GM23338 (cell line): ENCODE data around the gene AKAP8L. TPM values are rescaled to one million over a fixed set of nuclear protein-coding genes. Genes with fewer than 3 reads are reported as not detected.

Source experiments
- ATAC-seq: fragments of 200-7000 bp; cut with Tn5 transposase; 3 replicates; pipeline ENCODE4 v1.9.1; 2020
- DNase-seq: peaks from one replicate; pipeline ENCODE4 v3.0.0-alpha.2; 2015; ENCODE audit warnings: low spot score
- H2AFZ ChIP-seq: fragments of 200-600 bp; sonication (generic); 2 replicates; pipeline ENCODE4 v1.8.0; 2016; ENCODE audit warnings: antibody characterized with exemption, mild to moderate bottlenecking, moderate library complexity
- H3F3A ChIP-seq: fragments of 200-600 bp; sonication (generic); replicated peaks from 2 replicates; pipeline ENCODE4 v1.8.0; 2017; ENCODE audit warnings: antibody characterized with exemption, mixed run types, low read depth
- H3K27ac ChIP-seq: fragments of 200-600 bp; sonication (generic); 2 replicates; pipeline ENCODE4 v1.6.1; 2016; ENCODE audit warnings: low read depth
- H3K27me3 ChIP-seq: fragments of 200-600 bp; sonication (generic); 2 replicates; pipeline ENCODE4 v1.8.0; 2016; ENCODE audit warnings: mild to moderate bottlenecking, mixed run types, moderate library complexity; ENCODE audit not compliant: insufficient read depth
- H3K36me3 ChIP-seq: fragments of 200-600 bp; sonication (generic); 2 replicates; pipeline ENCODE4 v1.8.0; 2016; ENCODE audit warnings: mild to moderate bottlenecking; ENCODE audit not compliant: insufficient read depth
- H3K4me1 ChIP-seq: fragments of 200-600 bp; sonication (generic); 2 replicates; pipeline ENCODE4 v1.8.0; 2016; ENCODE audit warnings: mild to moderate bottlenecking, moderate library complexity; ENCODE audit not compliant: insufficient read depth
- H3K4me2 ChIP-seq: fragments of 200-600 bp; sonication (generic); 2 replicates; pipeline ENCODE4 v1.7.1; 2017; ENCODE audit warnings: mixed run types
- H3K4me3 ChIP-seq: fragments of 200-600 bp; sonication (generic); 2 replicates; pipeline ENCODE4 v1.6.1; 2016; ENCODE audit warnings: mixed run types
- H3K79me2 ChIP-seq: fragments of 200-600 bp; sonication (generic); replicated peaks from 2 replicates; pipeline ENCODE4 v1.8.0; 2017; ENCODE audit warnings: mild to moderate bottlenecking; ENCODE audit not compliant: insufficient read depth
- H3K9me2 ChIP-seq: fragments of 200-600 bp; sonication (generic); 2 replicates; pipeline ENCODE4 v1.8.0; 2017; ENCODE audit not compliant: insufficient read depth
- H4K20me1 ChIP-seq: fragments of 200-600 bp; sonication (generic); replicated peaks from 2 replicates; pipeline ENCODE4 v1.8.0; 2017; ENCODE audit warnings: mild to moderate bottlenecking; ENCODE audit not compliant: insufficient read depth
- H3K27ac Mint-ChIP-seq: 2 replicates; pipeline ENCODE4 v1.8.0; 2020; ENCODE audit warnings: inconsistent platforms, mild to moderate bottlenecking, moderate library complexity, mixed read lengths
- H3K27me3 Mint-ChIP-seq: 3 replicates; pipeline ENCODE4 v1.8.0; 2022; ENCODE audit warnings: low read depth, mild to moderate bottlenecking, moderate library complexity, mixed read lengths, inconsistent platforms; ENCODE audit not compliant: insufficient read depth, poor library complexity
- H3K36me3 Mint-ChIP-seq: 3 replicates; pipeline ENCODE4 v1.8.0; 2021; ENCODE audit warnings: low read depth, mild to moderate bottlenecking, inconsistent platforms, moderate library complexity, mixed read lengths
- H3K4me1 Mint-ChIP-seq: 3 replicates; pipeline ENCODE4 v1.8.0; 2020; ENCODE audit warnings: mild to moderate bottlenecking, inconsistent platforms, mixed read lengths
- H3K4me3 Mint-ChIP-seq: 3 replicates; pipeline ENCODE4 v1.8.0; 2021; ENCODE audit warnings: moderate library complexity, mild to moderate bottlenecking, inconsistent platforms, mixed read lengths
- H3K9me3 Mint-ChIP-seq: 3 replicates; pipeline ENCODE4 v1.8.0; 2020; ENCODE audit warnings: moderate library complexity, mild to moderate bottlenecking, inconsistent platforms, mixed read lengths
- CREB1 ChIP-seq: fragments of 250-450 bp; sonication (Bioruptor Pico); IDR thresholded peaks from 2 replicates; pipeline ENCODE4 v1.5.0; 2020; ENCODE audit warnings: low read depth, mild to moderate bottlenecking, moderate library complexity
- EZH2 ChIP-seq: fragments of 200-600 bp; sonication (generic); IDR thresholded peaks from one replicate; pipeline ENCODE4 v1.8.0; 2017; ENCODE audit warnings: antibody characterized with exemption, mild to moderate bottlenecking, low read depth; ENCODE audit not compliant: unreplicated experiment
- EZH2phosphoT487 ChIP-seq: fragments of 200-600 bp; sonication (generic); IDR thresholded peaks from one replicate; pipeline ENCODE4 v1.8.1; 2018; ENCODE audit warnings: antibody characterized with exemption; ENCODE audit not compliant: unreplicated experiment
- JUNB ChIP-seq: IDR thresholded peaks from one replicate; pipeline ENCODE4 v1.6.1; 2016; ENCODE audit warnings: antibody characterized with exemption; ENCODE audit not compliant: unreplicated experiment
- POLR2AphosphoS5 ChIP-seq: IDR thresholded peaks from 2 replicates; pipeline ENCODE4 v1.6.1; 2016; ENCODE audit warnings: antibody characterized with exemption, low read depth
- ZNF114 ChIP-seq: fragments of 250-450 bp; sonication (Bioruptor Pico); IDR thresholded peaks from 2 replicates; pipeline ENCODE4 v1.5.0; 2020; ENCODE audit warnings: mild to moderate bottlenecking, moderate library complexity
- ZNF331 ChIP-seq: fragments of 250-450 bp; sonication (Bioruptor Pico); IDR thresholded peaks from 2 replicates; pipeline ENCODE4 v1.5.0; 2020; ENCODE audit warnings: low read depth, mild to moderate bottlenecking, moderate library complexity
- polyA plus RNA-seq: library from polyadenylated mRNA; unstranded; fragments of >200 nt; fragmentation: Nextera tagmentation; extraction: Ambion mirVana; gene quantifications from 2 replicates; pipeline ENCODE4 v1.2.1, GENCODE V29; 2016
- total RNA-seq: library from RNA; depleted of rRNA; stranded (reverse); fragments of >200 nt; shearing (Covaris generic); gene quantifications from 2 replicates; pipeline ENCODE4 v1.2.3, GENCODE V29; 2014
- TF ChIP-seq, protein P1 (sequence below), 2 experiments: fragments of 200-600 bp in 1 of 2; sonication (generic) in 1 of 2; conservative IDR thresholded peaks; 2 replicates each; pipeline versions ENCODE4 v1.5.1 to v1.6.1; 2016 to 2017; ENCODE audit warnings: antibody characterized with exemption in 2 of 2, low read depth in 2 of 2, mild to moderate bottlenecking in 2 of 2, moderate library complexity in 1 of 2
- TF ChIP-seq, protein P2 (sequence below): IDR thresholded peaks from one replicate; pipeline ENCODE4 v1.6.1; 2018; ENCODE audit warnings: antibody characterized with exemption; ENCODE audit not compliant: unreplicated experiment

Gene AKAP8L
- total and polyA plus RNA-seq, 2 experiments from 2014 or later, result 78.8 to 165 TPM

DNA sequence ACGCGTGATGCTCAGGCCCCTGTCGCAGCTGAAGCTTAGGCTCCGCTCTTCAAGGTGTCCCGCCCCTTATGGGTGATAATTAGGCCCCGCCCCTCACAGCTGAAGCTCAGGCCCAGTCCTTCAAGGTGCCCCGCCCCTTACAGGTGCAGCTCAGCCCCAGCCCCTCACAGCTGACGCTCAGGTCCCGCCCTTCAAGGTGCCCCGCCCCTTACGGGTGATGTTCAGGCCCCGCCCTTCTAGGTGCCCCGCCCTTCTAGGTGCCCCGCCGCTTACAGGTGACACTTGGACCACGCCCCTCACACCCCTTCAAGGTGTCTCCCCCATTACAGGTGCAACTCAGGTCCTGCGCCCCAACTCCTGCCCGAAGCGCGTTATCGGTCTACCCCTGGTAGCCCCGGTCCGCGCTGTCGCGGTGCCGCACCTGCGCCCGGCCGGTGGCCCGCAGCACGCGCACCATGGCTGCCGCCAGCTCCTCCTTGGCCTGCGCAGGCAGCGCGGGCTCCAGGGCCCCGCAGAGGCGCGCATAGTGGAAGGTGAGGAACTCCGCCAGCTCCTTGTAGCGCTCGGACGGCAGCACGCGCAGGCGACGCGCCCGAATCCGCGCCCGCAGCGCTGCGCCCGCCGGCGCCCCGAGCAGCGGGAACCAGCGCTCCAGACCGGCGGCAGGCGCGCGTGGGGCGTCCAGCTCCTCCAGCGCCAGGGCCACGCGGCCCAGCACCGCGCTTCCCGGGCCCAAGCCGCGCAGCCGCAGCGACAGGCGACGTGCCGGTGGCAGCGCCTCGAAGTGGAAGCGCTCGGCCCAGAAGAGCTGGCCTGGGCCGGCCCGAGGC lies 38.3 kb upstream of the AKAP8L start (continued):
- no peak for TF ChIP-seq EZH2phosphoT487
- TF ChIP-seq, protein P1, sequence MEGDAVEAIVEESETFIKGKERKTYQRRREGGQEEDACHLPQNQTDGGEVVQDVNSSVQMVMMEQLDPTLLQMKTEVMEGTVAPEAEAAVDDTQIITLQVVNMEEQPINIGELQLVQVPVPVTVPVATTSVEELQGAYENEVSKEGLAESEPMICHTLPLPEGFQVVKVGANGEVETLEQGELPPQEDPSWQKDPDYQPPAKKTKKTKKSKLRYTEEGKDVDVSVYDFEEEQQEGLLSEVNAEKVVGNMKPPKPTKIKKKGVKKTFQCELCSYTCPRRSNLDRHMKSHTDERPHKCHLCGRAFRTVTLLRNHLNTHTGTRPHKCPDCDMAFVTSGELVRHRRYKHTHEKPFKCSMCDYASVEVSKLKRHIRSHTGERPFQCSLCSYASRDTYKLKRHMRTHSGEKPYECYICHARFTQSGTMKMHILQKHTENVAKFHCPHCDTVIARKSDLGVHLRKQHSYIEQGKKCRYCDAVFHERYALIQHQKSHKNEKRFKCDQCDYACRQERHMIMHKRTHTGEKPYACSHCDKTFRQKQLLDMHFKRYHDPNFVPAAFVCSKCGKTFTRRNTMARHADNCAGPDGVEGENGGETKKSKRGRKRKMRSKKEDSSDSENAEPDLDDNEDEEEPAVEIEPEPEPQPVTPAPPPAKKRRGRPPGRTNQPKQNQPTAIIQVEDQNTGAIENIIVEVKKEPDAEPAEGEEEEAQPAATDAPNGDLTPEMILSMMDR (conservative IDR thresholded peaks at IDR 0.05; ENCODE audit: low read depth in 2 of 2), result no peak
- TF ChIP-seq ZNF114 (CRISPR knock-in tag), result no peak
- TF ChIP-seq, protein P2, sequence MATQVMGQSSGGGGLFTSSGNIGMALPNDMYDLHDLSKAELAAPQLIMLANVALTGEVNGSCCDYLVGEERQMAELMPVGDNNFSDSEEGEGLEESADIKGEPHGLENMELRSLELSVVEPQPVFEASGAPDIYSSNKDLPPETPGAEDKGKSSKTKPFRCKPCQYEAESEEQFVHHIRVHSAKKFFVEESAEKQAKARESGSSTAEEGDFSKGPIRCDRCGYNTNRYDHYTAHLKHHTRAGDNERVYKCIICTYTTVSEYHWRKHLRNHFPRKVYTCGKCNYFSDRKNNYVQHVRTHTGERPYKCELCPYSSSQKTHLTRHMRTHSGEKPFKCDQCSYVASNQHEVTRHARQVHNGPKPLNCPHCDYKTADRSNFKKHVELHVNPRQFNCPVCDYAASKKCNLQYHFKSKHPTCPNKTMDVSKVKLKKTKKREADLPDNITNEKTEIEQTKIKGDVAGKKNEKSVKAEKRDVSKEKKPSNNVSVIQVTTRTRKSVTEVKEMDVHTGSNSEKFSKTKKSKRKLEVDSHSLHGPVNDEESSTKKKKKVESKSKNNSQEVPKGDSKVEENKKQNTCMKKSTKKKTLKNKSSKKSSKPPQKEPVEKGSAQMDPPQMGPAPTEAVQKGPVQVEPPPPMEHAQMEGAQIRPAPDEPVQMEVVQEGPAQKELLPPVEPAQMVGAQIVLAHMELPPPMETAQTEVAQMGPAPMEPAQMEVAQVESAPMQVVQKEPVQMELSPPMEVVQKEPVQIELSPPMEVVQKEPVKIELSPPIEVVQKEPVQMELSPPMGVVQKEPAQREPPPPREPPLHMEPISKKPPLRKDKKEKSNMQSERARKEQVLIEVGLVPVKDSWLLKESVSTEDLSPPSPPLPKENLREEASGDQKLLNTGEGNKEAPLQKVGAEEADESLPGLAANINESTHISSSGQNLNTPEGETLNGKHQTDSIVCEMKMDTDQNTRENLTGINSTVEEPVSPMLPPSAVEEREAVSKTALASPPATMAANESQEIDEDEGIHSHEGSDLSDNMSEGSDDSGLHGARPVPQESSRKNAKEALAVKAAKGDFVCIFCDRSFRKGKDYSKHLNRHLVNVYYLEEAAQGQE, result no peak
- no peak for TF ChIP-seq CREB1 (CRISPR knock-in tag)

DNA sequence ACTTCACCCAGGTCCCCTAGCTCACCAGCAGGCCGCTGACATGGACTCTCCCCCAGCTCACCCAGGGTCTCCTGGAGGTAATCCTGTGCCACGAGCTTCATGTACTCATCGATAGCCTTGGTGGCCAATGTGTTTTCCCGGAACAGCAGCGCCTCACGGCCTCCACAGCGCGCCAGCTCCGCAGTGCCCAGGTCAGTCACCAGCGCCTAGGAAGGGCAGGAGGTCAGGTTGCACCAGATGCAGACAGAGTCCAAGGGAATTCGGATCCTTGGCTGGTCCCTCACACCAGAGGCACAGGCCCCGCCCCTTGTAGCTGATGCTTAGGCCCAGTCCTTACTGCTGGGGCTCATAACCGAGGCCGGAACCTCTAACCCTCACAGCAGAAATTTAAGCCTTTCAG lies 37.7 kb upstream of the AKAP8L start:
- H3K4me1 ChIP-seq, result peaks cover 15% of the 10 kb centered on the region
- H3K36me3 Mint-ChIP-seq, result no peaks in the 10 kb centered on the region; the same call in 2 of the 3 replicates
- no peaks in the 10 kb centered on the region for H3K9me2 ChIP-seq
- H3K27me3 Mint-ChIP-seq, result peaks cover 68% of the 10 kb centered on the region
- no peak overlapping the region for H3K27ac Mint-ChIP-seq
- DNase-seq (no peak), ATAC-seq (no peak)
- H4K20me1 ChIP-seq, result no peaks in the 10 kb centered on the region
- peak overlapping the region; percentile 58 for H3K4me3 Mint-ChIP-seq
- H3K79me2 ChIP-seq, result no peaks in the 10 kb centered on the region
- peak overlapping the region; percentile 88; the same call in 1 of the 2 replicates for H2AFZ ChIP-seq
- peaks cover 13% of the 10 kb centered on the region; the same call in 1 of the 3 replicates for H3K4me1 Mint-ChIP-seq
- peak overlapping the region; percentile 68 for H3K4me3 ChIP-seq
- no peak overlapping the region for H3K27ac ChIP-seq
- peaks cover 4% of the 10 kb centered on the region; the same call in 2 of the 3 replicates for H3K9me3 Mint-ChIP-seq
- peaks cover 81% of the 10 kb centered on the region for H3K27me3 ChIP-seq
- H3K36me3 ChIP-seq, result no peaks in the 10 kb centered on the region
- 0 out of 2 replicates have a peak, but pooled peaks cover 12% of the 10 kb centered on the region for H3F3A ChIP-seq
- H3K4me2 ChIP-seq, result peak overlapping the region; percentile 82
- TF ChIP-seq, protein P1 (conservative IDR thresholded peaks at IDR 0.05; ENCODE audit: low read depth in 2 of 2), result no peak
- TF ChIP-seq POLR2AphosphoS5 (no peak), EZH2 (no peak), JUNB (no peak), ZNF331 (no peak), EZH2phosphoT487 (no peak)
- TF ChIP-seq, protein P2, result no peak
